Astrocyte (in vitro differentiated cells and primary cell): ENCODE results near the gene MRAP. TPM values are rescaled to one million over a fixed set of nuclear protein-coding genes. Genes with fewer than 3 reads are reported as not detected.

Experiments used
- DNase-seq: peaks from one replicate; pipeline ENCODE4 v3.0.0-alpha.2; 2010; ENCODE audit warnings: low read depth
- FAIRE-seq: peaks from 2 replicates; lab custom pipeline; 2011; peaks lifted over from hg19 to GRCh38; lab: Jason Lieb, UNC
- H2AFZ ChIP-seq: 2 replicates; pipeline ENCODE4 v1.6.0; 2012; ENCODE audit warnings: low read depth, low read length, inconsistent platforms
- H3K27ac ChIP-seq: 2 replicates; pipeline ENCODE4 v1.5.1; 2011; ENCODE audit warnings: low read depth, low read length, inconsistent platforms
- H3K27me3 ChIP-seq: 2 replicates; pipeline ENCODE4 v1.6.0; 2011; ENCODE audit warnings: low read length, inconsistent platforms; ENCODE audit not compliant: insufficient read depth
- H3K36me3 ChIP-seq: 2 replicates; pipeline ENCODE4 v1.5.1; 2011; ENCODE audit warnings: low read length, inconsistent platforms; ENCODE audit not compliant: insufficient read depth
- H3K4me1 ChIP-seq: 2 replicates; pipeline ENCODE4 v1.5.1; 2011; ENCODE audit warnings: low read length, inconsistent platforms; ENCODE audit not compliant: insufficient read depth
- H3K4me2 ChIP-seq: 2 replicates; pipeline ENCODE4 v1.6.0; 2012; ENCODE audit warnings: low read length, inconsistent platforms
- H3K4me3 ChIP-seq: 2 replicates; pipeline ENCODE4 v1.5.1; 2011; ENCODE audit warnings: low read depth, mild to moderate bottlenecking, low read length, inconsistent platforms; ENCODE audit not compliant: insufficient read depth
- H3K79me2 ChIP-seq: 2 replicates; pipeline ENCODE4 v1.6.0; 2012; ENCODE audit warnings: mild to moderate bottlenecking, low read length, inconsistent platforms; ENCODE audit not compliant: insufficient read depth
- H3K9ac ChIP-seq: 2 replicates; pipeline ENCODE4 v1.6.0; 2012; ENCODE audit warnings: mild to moderate bottlenecking, low read length, inconsistent platforms
- H3K9me3 ChIP-seq: 2 replicates; pipeline ENCODE4 v1.5.1; 2012; ENCODE audit warnings: low read depth, mild to moderate bottlenecking, low read length, inconsistent platforms; ENCODE audit not compliant: insufficient read depth
- H4K20me1 ChIP-seq: 2 replicates; pipeline ENCODE4 v1.6.0; 2012; ENCODE audit warnings: low read length, inconsistent platforms; ENCODE audit not compliant: insufficient read depth
- H3K27ac Mint-ChIP-seq: one replicate; pipeline ENCODE4 v1.8.0; 2021; ENCODE audit warnings: mild to moderate bottlenecking, mixed read lengths; ENCODE audit not compliant: unreplicated experiment
- H3K27me3 Mint-ChIP-seq: one replicate; pipeline ENCODE4 v1.8.0; 2021; ENCODE audit warnings: low read depth, mixed read lengths; ENCODE audit not compliant: unreplicated experiment
- H3K36me3 Mint-ChIP-seq: one replicate; pipeline ENCODE4 v1.8.0; 2021; ENCODE audit warnings: low read depth, mixed read lengths; ENCODE audit not compliant: unreplicated experiment
- H3K4me1 Mint-ChIP-seq: one replicate; pipeline ENCODE4 v1.8.0; 2021; ENCODE audit warnings: low read depth, mixed read lengths; ENCODE audit not compliant: unreplicated experiment
- H3K4me3 Mint-ChIP-seq: one replicate; pipeline ENCODE4 v1.8.0; 2021; ENCODE audit warnings: mild to moderate bottlenecking, moderate library complexity, mixed read lengths; ENCODE audit not compliant: unreplicated experiment
- H3K9me3 Mint-ChIP-seq: one replicate; pipeline ENCODE4 v1.8.0; 2021; ENCODE audit warnings: mild to moderate bottlenecking, mixed read lengths; ENCODE audit not compliant: unreplicated experiment
- CTCF ChIP-seq: IDR thresholded peaks from 2 replicates; pipeline ENCODE4 v1.5.1; 2011; ENCODE audit warnings: low read depth, mild to moderate bottlenecking, inconsistent platforms, low read length, moderate library complexity; ENCODE audit not compliant: insufficient read depth
- EZH2 ChIP-seq: IDR thresholded peaks from 2 replicates; pipeline ENCODE4 v1.6.1; 2012; ENCODE audit warnings: mild to moderate bottlenecking, low read length, inconsistent platforms; ENCODE audit not compliant: insufficient read depth
- total RNA-seq: library from RNA; stranded (reverse); gene quantifications from 2 replicates; pipeline ENCODE4 v1.2.1, GENCODE V29; 2021

MRAP gene
- total RNA-seq, 1 donor from 2014 or later, result not detected

- FAIRE-seq (no peak), DNase-seq (no peak)
- H3K4me1 ChIP-seq, result peaks cover 3% of the 10 kb centered on the region
- no peak overlapping the region for H3K4me2 ChIP-seq
- no peak overlapping the region for H3K27ac ChIP-seq
- H3K4me1 Mint-ChIP-seq, result peaks cover under 1% of the 10 kb centered on the region
- no peak overlapping the region for H3K4me3 ChIP-seq
- no peak overlapping the region for H3K9ac ChIP-seq
- no peaks in the 10 kb centered on the region for H3K27me3 ChIP-seq
- no peak overlapping the region for H3K27ac Mint-ChIP-seq
- H3K36me3 Mint-ChIP-seq, result peaks cover 25% of the 10 kb centered on the region
- H3K27me3 Mint-ChIP-seq, result no peaks in the 10 kb centered on the region
- no peak for TF ChIP-seq EZH2
- no peaks in the 10 kb centered on the region for H3K9me3 Mint-ChIP-seq
- H4K20me1 ChIP-seq, result peaks cover 18% of the 10 kb centered on the region
- no peak overlapping the region for H3K4me3 Mint-ChIP-seq
- no peaks in the 10 kb centered on the region for H3K9me3 ChIP-seq
- no peak overlapping the region for H2AFZ ChIP-seq
- no peaks in the 10 kb centered on the region for H3K79me2 ChIP-seq
- peaks cover 76% of the 10 kb centered on the region for H3K36me3 ChIP-seq
Measured at GRCh38 chr21:32320726-32321125, 22.1 kb downstream of the MRAP start.

GRCh38 chr21:32321480-32321879, 22.8 kb downstream of the MRAP start:
- Histone ChIP-seq H3K4me2 (no peak overlapping the region), H3K4me1 (no peaks in the 10 kb centered on the region), H4K20me1 (peaks cover 11% of the 10 kb centered on the region), H3K4me3 (no peak overlapping the region), H2AFZ (no peak overlapping the region), H3K9ac (no peak overlapping the region), H3K27me3 (no peaks in the 10 kb centered on the region), H3K79me2 (no peaks in the 10 kb centered on the region), H3K27ac (no peak overlapping the region), H3K9me3 (no peaks in the 10 kb centered on the region), H3K36me3 (peaks cover 76% of the 10 kb centered on the region)
- Mint-ChIP-seq H3K4me1 (no peaks in the 10 kb centered on the region), H3K4me3 (no peak overlapping the region), H3K36me3 (peaks cover 22% of the 10 kb centered on the region), H3K9me3 (no peaks in the 10 kb centered on the region), H3K27me3 (no peaks in the 10 kb centered on the region), H3K27ac (no peak overlapping the region)
- FAIRE-seq (no peak), DNase-seq (no peak)
- TF ChIP-seq EZH2 (no peak), CTCF (no peak)

GRCh38 chr21:32322103-32322502, 23.4 kb downstream of the MRAP start:
- Histone ChIP-seq H3K36me3 (peaks cover 74% of the 10 kb centered on the region), H2AFZ (no peak overlapping the region), H3K4me1 (no peaks in the 10 kb centered on the region), H3K4me3 (no peak overlapping the region), H3K79me2 (no peaks in the 10 kb centered on the region), H3K9ac (no peak overlapping the region), H3K27ac (no peak overlapping the region), H4K20me1 (peaks cover 7% of the 10 kb centered on the region), H3K9me3 (no peaks in the 10 kb centered on the region), H3K4me2 (no peak overlapping the region), H3K27me3 (no peaks in the 10 kb centered on the region)
- FAIRE-seq (no peak), DNase-seq (no peak)
- Mint-ChIP-seq H3K9me3 (no peaks in the 10 kb centered on the region), H3K4me1 (no peaks in the 10 kb centered on the region), H3K4me3 (no peak overlapping the region), H3K36me3 (peaks cover 22% of the 10 kb centered on the region), H3K27me3 (no peaks in the 10 kb centered on the region), H3K27ac (no peak overlapping the region)
- TF ChIP-seq EZH2, result no peak
- no peak for TF ChIP-seq CTCF
